Measurements from ENCODE around the gene INPPL1.
A peak's percentile ranks its signal among the peaks of the same experiment; 100 is the strongest.

The INPPL1 gene

GRCh38 chr11:72240461-72241290 is 16.1 kb downstream of the INPPL1 start:
- no CpG with 5 or more reads among the region's 44 CpGs for WGBS, 2 donors (ENCODE audit: extremely low coverage in 2 of 2, insufficient read length in 2 of 2, insufficient replicate concordance in 1 of 2)
- Histone ChIP-seq H3K36me3 (replicated peaks in 1 of 2; ENCODE audit: control insufficient read depth in 2 of 2, insufficient read depth in 2 of 2, low read length in 2 of 2) (peaks cover 12 to 33% of the 10 kb centered on the region in 2 donors), H3K14ac (ENCODE audit: low read length) (peak overlapping the region; percentile 43), H3K4me1 (ENCODE audit: control insufficient read depth in 2 of 2, insufficient read depth in 1 of 2, low read depth in 1 of 2, low read length in 2 of 2) (peaks cover 12 to 31% of the 10 kb centered on the region in 2 donors), H3K23ac (ENCODE audit: low read depth, low read length, poor library complexity) (peak overlapping the region; percentile 94), H3K18ac (ENCODE audit: low read length) (peak overlapping the region; percentile 96), H3K79me1 (ENCODE audit: low read depth, low read length) (peaks cover 4% of the 10 kb centered on the region), H3K27me3 (ENCODE audit: control insufficient read depth in 3 of 3, insufficient read depth in 3 of 3, low read depth in 1 of 3, low read length in 3 of 3) (peaks cover 46 to 72% (median 65%) of the 10 kb centered on the region in 3 experiments), H3K9ac (ENCODE audit: low read depth, low read length, poor library complexity) (peak overlapping the region; percentile 94), H4K91ac (ENCODE audit: low read depth, low read length, poor library complexity) (no peak overlapping the region), H3K4me2 (ENCODE audit: insufficient read depth, low read length, poor library complexity, severe bottlenecking) (peak overlapping the region; percentile 82), H2BK15ac (ENCODE audit: low read length) (peak overlapping the region; percentile 30), H2BK12ac (ENCODE audit: low read length) (peak overlapping the region; percentile 99), H2BK120ac (ENCODE audit: low read depth, low read length) (peak overlapping the region; percentile 74), H3K4ac (ENCODE audit: low read length) (no peak overlapping the region), H2AFZ (ENCODE audit: low read length) (peak overlapping the region; percentile 87), H2BK5ac (ENCODE audit: low read length) (no peak overlapping the region), H4K8ac (ENCODE audit: low read depth, low read length) (no peak overlapping the region), H2AK5ac (ENCODE audit: low read depth, low read length) (peak overlapping the region; percentile 91), H3K9me3 (replicated peaks in 1 of 2; ENCODE audit: control insufficient read depth in 2 of 2, insufficient read depth in 1 of 2, low read depth in 1 of 2, low read length in 2 of 2) (peaks cover 10 to 21% of the 10 kb centered on the region in 2 donors), H3K27ac (replicated peaks; ENCODE audit: low read length) (no peak overlapping the region), H3K4me3 (ENCODE audit: low read length in 2 of 2) (peak overlapping the region in 1 of 2 donors; percentile 62)
- DNase-seq (ENCODE audit: low spot score): no peak

- H2AFZ ChIP-seq (ENCODE audit: low read length): peak overlapping the region; percentile 87
- H3K9ac ChIP-seq (ENCODE audit: low read depth, low read length, poor library complexity): no peak overlapping the region
- no peak overlapping the region for H3K4ac ChIP-seq (ENCODE audit: low read length)
- H3K79me1 ChIP-seq (ENCODE audit: low read depth, low read length): peaks cover 2% of the 10 kb centered on the region
- no peak overlapping the region for H3K4me3 ChIP-seq (ENCODE audit: low read length in 2 of 2)
- H3K36me3 ChIP-seq (replicated peaks in 1 of 2; ENCODE audit: control insufficient read depth in 2 of 2, insufficient read depth in 2 of 2, low read length in 2 of 2): peaks cover 9 to 26% of the 10 kb centered on the region in 2 donors
- H4K8ac ChIP-seq (ENCODE audit: low read depth, low read length): no peak overlapping the region
- no peak overlapping the region for H3K23ac ChIP-seq (ENCODE audit: low read depth, low read length, poor library complexity)
- H3K4me2 ChIP-seq (ENCODE audit: insufficient read depth, low read length, poor library complexity, severe bottlenecking): peak overlapping the region; percentile 23
- H2BK120ac ChIP-seq (ENCODE audit: low read depth, low read length): peak overlapping the region; percentile 74
- WGBS, 2 donors (ENCODE audit: extremely low coverage in 2 of 2, insufficient read length in 2 of 2, insufficient replicate concordance in 1 of 2): no CpG with 5 or more reads among the region's 20 CpGs
- H3K4me1 ChIP-seq (ENCODE audit: control insufficient read depth in 2 of 2, insufficient read depth in 1 of 2, low read depth in 1 of 2, low read length in 2 of 2): peaks cover 12 to 31% of the 10 kb centered on the region in 2 donors
- H2BK12ac ChIP-seq (ENCODE audit: low read length): no peak overlapping the region
- H3K14ac ChIP-seq (ENCODE audit: low read length): no peak overlapping the region
- no peak overlapping the region for H4K91ac ChIP-seq (ENCODE audit: low read depth, low read length, poor library complexity)
- peaks cover 51 to 78% (median 72%) of the 10 kb centered on the region in 3 experiments for H3K27me3 ChIP-seq (ENCODE audit: control insufficient read depth in 3 of 3, insufficient read depth in 3 of 3, low read depth in 1 of 3, low read length in 3 of 3)
- H3K27ac ChIP-seq (replicated peaks; ENCODE audit: low read length): no peak overlapping the region
- no peak overlapping the region for H2BK15ac ChIP-seq (ENCODE audit: low read length)
- peaks cover 13 to 27% of the 10 kb centered on the region in 2 donors for H3K9me3 ChIP-seq (replicated peaks in 1 of 2; ENCODE audit: control insufficient read depth in 2 of 2, insufficient read depth in 1 of 2, low read depth in 1 of 2, low read length in 2 of 2)
- DNase-seq (ENCODE audit: low spot score): no peak
- H3K18ac ChIP-seq (ENCODE audit: low read length): peak overlapping the region; percentile 79
- H2AK5ac ChIP-seq (ENCODE audit: low read depth, low read length): no peak overlapping the region
- H2BK5ac ChIP-seq (ENCODE audit: low read length): no peak overlapping the region
Measured at GRCh38 chr11:72241291-72241781, 16.8 kb downstream of the INPPL1 start.

DNA sequence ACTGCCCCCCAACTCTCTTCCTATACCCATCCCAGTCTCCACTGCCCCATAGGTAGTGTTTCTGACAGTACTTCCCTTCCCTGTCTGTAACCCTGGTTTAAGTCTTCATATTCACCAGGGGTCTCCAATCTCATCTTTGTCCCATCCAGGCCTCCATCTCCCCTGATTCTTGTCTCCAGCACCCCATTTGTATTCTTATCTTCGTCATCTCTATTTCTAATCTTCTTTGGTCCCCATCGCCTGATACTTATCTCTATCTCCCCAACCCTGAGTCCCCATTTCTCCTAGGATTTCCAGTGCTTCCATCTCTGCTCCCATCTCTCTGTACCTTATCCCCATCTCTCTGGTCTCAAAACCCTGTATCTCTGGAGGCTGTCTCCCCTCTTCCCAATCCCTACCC is 17.6 kb downstream of the INPPL1 start:
- no peak for DNase-seq (ENCODE audit: low spot score)
- Histone ChIP-seq H3K27me3 (ENCODE audit: control insufficient read depth in 3 of 3, insufficient read depth in 3 of 3, low read depth in 1 of 3, low read length in 3 of 3) (peaks cover 56 to 86% (median 80%) of the 10 kb centered on the region in 3 experiments), H4K91ac (ENCODE audit: low read depth, low read length, poor library complexity) (no peak overlapping the region), H3K9ac (ENCODE audit: low read depth, low read length, poor library complexity) (no peak overlapping the region), H3K4me3 (ENCODE audit: low read length in 2 of 2) (no peak overlapping the region), H4K8ac (ENCODE audit: low read depth, low read length) (no peak overlapping the region), H2BK15ac (ENCODE audit: low read length) (no peak overlapping the region), H2BK12ac (ENCODE audit: low read length) (no peak overlapping the region), H3K4me2 (ENCODE audit: insufficient read depth, low read length, poor library complexity, severe bottlenecking) (no peak overlapping the region), H3K4ac (ENCODE audit: low read length) (no peak overlapping the region), H3K79me1 (ENCODE audit: low read depth, low read length) (peaks cover 2% of the 10 kb centered on the region), H3K14ac (ENCODE audit: low read length) (no peak overlapping the region), H2BK5ac (ENCODE audit: low read length) (no peak overlapping the region), H3K18ac (ENCODE audit: low read length) (no peak overlapping the region), H3K23ac (ENCODE audit: low read depth, low read length, poor library complexity) (no peak overlapping the region), H3K4me1 (ENCODE audit: control insufficient read depth in 2 of 2, insufficient read depth in 1 of 2, low read depth in 1 of 2, low read length in 2 of 2) (peaks cover 12 to 31% of the 10 kb centered on the region in 2 donors), H3K9me3 (replicated peaks in 1 of 2; ENCODE audit: control insufficient read depth in 2 of 2, insufficient read depth in 1 of 2, low read depth in 1 of 2, low read length in 2 of 2) (peaks cover 17 to 28% of the 10 kb centered on the region in 2 donors), H2BK120ac (ENCODE audit: low read depth, low read length) (no peak overlapping the region), H3K36me3 (replicated peaks in 1 of 2; ENCODE audit: control insufficient read depth in 2 of 2, insufficient read depth in 2 of 2, low read length in 2 of 2) (peaks cover 7 to 18% of the 10 kb centered on the region in 2 donors), H2AK5ac (ENCODE audit: low read depth, low read length) (no peak overlapping the region), H3K27ac (replicated peaks; ENCODE audit: low read length) (no peak overlapping the region), H2AFZ (ENCODE audit: low read length) (no peak overlapping the region)
- WGBS, 2 donors (ENCODE audit: extremely low coverage in 2 of 2, insufficient read length in 2 of 2, insufficient replicate concordance in 1 of 2): no CpG with 5 or more reads among the region's 2 CpGs

Measured in neuronal stem cell (in vitro differentiated cells).